Retinal pigment epithelial cell (primary cell): ENCODE measurements around the gene IMP3.

Experiments used
- DNase-seq: peaks from one replicate; pipeline ENCODE4 v3.0.0-alpha.2; 2010; ENCODE audit warnings: low read depth
- H3K4me3 ChIP-seq: 2 replicates; pipeline ENCODE4 v1.5.1; 2011; ENCODE audit warnings: mild to moderate bottlenecking, low read length, control low read depth, moderate library complexity
- TF ChIP-seq, protein P1 (sequence below): conservative IDR thresholded peaks from 2 replicates; pipeline ENCODE4 v1.5.1; 2011; ENCODE audit warnings: low read depth, low read length, control low read depth, inconsistent platforms

IMP3 gene

GRCh38 chr15:75671730-75672602 is 31.9 kb upstream of the IMP3 start:
- H3K4me3 ChIP-seq, result no peak overlapping the region
- TF ChIP-seq, protein P1, sequence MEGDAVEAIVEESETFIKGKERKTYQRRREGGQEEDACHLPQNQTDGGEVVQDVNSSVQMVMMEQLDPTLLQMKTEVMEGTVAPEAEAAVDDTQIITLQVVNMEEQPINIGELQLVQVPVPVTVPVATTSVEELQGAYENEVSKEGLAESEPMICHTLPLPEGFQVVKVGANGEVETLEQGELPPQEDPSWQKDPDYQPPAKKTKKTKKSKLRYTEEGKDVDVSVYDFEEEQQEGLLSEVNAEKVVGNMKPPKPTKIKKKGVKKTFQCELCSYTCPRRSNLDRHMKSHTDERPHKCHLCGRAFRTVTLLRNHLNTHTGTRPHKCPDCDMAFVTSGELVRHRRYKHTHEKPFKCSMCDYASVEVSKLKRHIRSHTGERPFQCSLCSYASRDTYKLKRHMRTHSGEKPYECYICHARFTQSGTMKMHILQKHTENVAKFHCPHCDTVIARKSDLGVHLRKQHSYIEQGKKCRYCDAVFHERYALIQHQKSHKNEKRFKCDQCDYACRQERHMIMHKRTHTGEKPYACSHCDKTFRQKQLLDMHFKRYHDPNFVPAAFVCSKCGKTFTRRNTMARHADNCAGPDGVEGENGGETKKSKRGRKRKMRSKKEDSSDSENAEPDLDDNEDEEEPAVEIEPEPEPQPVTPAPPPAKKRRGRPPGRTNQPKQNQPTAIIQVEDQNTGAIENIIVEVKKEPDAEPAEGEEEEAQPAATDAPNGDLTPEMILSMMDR, result no peak
- no peak for DNase-seq

GRCh38 chr15:75669879-75670212 is 29.8 kb upstream of the IMP3 start:
- no peak overlapping the region for H3K4me3 ChIP-seq
- no peak for DNase-seq
- TF ChIP-seq, protein P1, result no peak

DNA sequence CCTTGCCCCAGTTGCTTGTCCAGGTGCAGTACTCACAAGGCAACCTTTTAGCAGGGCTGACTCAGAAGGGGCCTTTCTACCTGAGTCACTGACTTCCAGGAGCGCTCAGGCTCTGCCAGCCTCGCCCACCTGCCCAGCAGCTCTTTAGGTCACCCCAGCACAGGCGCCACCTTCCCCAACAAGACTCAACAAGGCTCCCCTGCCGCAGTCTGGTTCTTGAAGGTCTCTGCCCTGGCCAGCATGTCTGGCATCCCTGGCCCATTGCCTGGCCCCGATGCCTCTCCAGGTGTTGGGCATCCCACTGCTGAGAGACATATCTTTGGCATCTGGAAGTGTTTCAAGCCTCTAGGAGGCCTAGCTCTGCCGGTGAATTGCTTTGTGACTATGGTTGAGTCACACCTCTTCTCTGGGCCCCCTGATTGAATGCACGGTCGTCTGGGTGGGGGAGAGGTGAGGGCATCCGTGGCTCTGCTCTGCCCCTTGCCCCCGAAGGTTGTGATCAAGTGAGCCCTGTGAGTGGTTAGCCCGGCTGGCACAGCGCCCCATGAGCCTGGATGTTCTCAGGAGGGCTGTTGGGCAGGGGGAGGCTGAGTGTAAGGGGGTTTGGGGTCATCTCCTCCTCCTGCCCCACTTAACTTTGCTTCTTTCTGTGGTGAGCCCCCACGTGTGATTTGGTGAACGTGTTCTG is 29.3 kb upstream of the IMP3 start:
- H3K4me3 ChIP-seq, result no peak overlapping the region
- no peak for DNase-seq
- TF ChIP-seq, protein P1, result no peak

DNA sequence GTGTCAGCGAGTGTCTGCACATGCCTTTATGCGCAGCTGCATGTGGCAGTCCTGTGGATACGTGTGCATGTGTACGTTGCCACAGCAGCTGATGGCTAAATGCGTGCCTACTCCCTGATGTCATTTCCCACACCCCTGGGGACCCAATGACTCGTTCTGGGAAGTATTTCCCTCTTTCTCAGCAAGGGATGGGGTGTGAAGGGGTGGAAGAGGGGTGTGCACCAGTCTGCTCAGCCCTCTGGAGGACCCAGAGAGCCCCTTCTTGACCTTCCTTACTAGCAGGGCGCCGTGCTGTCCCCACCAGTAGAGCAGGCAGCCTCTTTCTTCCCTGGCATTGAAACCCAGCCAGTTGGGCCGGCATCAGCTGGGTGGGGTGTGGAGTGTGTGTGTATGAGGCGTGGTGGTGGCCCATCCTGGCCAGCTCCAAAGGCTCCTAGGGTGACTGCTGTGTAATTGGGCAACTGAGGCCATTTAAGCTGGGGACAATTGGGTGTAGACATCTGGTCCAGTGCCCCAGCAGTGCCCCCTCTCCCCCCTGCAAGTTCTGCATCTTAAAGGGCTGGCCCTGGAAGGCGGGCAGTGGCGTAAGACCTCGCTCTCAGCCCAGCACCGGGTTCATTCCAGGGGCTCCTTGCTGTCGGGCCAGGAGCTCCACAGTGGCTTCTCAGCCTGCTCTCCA is 26.9 kb upstream of the IMP3 start:
- peak; percentile 69 for DNase-seq
- TF ChIP-seq, protein P1, result no peak
- H3K4me3 ChIP-seq, result no peak overlapping the region

DNA sequence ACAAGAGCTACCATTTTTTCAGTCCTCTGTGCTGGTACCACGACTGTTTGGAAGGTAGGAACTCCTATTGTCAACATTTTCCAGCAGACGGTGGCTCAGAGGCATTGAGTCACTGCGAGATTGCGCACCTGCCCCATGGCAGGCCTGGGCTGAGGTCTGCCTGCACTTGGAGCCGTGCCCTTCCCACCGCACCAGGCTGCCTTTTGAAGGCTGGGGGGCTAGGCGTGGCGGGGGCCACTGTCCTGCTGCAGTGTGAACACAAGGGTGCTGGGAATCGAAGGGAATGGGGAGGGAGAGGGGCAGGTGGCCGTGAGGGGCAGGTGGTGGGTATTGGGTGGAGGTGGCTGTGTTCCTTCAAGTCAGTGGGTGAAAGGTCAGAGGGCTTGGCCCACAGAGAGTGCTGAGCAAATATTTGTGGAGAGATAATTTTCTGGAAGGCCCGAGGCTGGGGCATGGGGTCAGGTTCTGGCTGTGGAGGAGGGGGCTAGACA is 24.0 kb upstream of the IMP3 start:
- H3K4me3 ChIP-seq, result no peak overlapping the region
- TF ChIP-seq, protein P1, result no peak
- no peak for DNase-seq

GRCh38 chr15:75662823-75663519 is 22.9 kb upstream of the IMP3 start:
- H3K4me3 ChIP-seq, result no peak overlapping the region
- TF ChIP-seq, protein P1, result no peak
- no peak for DNase-seq
